GM12865 (cell line): ENCODE data around the gene LMNA.
A peak's percentile ranks its signal among the peaks of the same experiment; 100 is the strongest.

Experiments
- DNase-seq: peaks from one replicate; pipeline ENCODE4 v3.0.0; 2010; ENCODE audit warnings: low read depth
- H3K4me3 ChIP-seq: 2 replicates; pipeline ENCODE4 v1.5.1; 2011; ENCODE audit warnings: mild to moderate bottlenecking, low read depth, low read length, control low read depth
- TF ChIP-seq, protein P1 (sequence below): IDR thresholded peaks from 2 replicates; pipeline ENCODE4 v1.5.1; 2011; ENCODE audit warnings: low read length, control low read depth, low read depth, inconsistent platforms; ENCODE audit not compliant: insufficient read depth; ENCODE audit errors: missing control alignments

LMNA gene

DNA sequence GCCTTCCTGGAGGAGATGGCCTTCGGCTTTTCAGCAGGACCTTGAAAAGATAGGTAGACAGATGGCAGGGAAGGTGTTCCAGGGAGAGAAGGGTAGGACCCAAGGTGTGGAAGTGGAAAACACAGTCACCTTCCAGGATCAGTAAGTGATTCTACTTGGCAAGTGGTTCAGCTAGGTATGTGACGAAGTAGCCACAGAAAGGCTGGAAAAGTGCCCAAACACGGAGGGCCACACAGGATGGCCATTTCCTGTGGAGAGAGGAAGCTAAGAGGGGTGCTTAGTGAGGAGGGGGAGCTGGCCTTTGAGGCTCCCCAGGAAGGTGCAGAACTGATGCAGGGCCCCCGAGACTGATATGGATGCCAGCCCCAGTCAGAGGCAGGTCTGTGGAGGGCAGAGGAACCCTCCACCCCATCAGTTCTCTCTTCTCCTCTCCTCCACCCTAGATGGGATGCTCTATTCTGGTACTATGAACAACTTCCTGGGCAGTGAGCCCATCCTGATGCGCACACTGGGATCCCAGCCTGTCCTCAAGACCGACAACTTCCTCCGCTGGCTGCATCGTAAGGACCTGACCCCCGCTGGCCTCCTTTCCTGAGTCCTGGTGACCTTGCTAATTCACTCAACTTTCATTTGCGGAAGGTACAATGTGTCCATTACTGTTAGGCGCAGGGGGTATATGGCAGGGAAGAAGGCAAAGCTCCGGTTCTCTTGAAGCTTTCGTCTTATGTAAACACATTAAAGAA, 45.7 kb downstream of the LMNA start:
- H3K4me3 ChIP-seq = no peak overlapping the region
- no peak for DNase-seq
- TF ChIP-seq, protein P1, sequence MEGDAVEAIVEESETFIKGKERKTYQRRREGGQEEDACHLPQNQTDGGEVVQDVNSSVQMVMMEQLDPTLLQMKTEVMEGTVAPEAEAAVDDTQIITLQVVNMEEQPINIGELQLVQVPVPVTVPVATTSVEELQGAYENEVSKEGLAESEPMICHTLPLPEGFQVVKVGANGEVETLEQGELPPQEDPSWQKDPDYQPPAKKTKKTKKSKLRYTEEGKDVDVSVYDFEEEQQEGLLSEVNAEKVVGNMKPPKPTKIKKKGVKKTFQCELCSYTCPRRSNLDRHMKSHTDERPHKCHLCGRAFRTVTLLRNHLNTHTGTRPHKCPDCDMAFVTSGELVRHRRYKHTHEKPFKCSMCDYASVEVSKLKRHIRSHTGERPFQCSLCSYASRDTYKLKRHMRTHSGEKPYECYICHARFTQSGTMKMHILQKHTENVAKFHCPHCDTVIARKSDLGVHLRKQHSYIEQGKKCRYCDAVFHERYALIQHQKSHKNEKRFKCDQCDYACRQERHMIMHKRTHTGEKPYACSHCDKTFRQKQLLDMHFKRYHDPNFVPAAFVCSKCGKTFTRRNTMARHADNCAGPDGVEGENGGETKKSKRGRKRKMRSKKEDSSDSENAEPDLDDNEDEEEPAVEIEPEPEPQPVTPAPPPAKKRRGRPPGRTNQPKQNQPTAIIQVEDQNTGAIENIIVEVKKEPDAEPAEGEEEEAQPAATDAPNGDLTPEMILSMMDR = no peak

DNA sequence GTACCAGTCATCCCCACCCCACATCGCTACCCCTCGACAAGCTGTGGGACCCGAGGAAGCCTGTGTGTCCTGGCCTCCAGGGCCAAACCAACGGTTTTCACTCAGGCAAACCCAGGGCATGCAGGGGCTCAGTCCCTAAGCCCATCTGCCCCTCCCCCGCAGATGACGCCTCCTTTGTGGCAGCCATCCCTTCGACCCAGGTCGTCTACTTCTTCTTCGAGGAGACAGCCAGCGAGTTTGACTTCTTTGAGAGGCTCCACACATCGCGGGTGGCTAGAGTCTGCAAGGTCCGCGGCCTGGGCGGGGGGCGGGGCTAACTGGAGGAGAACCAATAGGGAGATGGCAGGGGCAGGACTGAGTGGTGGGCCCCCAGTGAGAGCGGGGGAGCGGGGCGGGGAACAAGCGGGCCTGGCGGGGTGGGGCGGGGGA, 46.2 kb downstream of the LMNA start:
- TF ChIP-seq, protein P1 = no peak
- peak; percentile 7 for DNase-seq
- no peak overlapping the region for H3K4me3 ChIP-seq

DNA sequence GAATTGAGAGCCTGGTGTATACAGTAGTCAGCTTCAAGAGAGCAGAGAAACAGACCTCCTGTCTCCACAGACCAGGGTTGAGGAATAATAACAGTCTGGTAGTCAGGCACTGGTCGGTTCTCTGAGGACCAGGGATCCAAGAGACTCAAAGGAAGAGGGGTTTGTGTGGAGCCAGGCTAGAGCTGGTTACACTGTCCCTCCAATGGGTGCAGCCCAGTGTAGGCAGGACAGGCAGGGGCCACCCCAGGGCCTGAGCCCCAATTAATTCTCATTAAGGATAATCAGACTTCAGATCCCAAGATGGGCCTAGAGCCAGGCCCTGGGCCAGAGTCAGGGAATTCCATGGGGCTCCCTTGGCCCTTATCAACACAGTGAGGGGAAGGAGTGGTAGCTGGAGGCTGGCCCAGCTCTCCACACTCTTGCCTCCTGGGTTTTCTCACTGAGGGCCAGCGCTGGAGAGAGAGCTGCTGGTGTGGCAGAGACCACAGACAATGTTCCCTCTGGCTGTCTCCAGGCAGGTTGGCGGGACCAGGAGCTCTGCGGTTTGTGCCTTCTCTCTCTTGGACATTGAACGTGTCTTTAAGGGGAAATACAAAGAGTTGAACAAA, 48.0 kb downstream of the LMNA start:
- no peak for DNase-seq
- TF ChIP-seq, protein P1 = no peak
- H3K4me3 ChIP-seq = no peak overlapping the region

DNA sequence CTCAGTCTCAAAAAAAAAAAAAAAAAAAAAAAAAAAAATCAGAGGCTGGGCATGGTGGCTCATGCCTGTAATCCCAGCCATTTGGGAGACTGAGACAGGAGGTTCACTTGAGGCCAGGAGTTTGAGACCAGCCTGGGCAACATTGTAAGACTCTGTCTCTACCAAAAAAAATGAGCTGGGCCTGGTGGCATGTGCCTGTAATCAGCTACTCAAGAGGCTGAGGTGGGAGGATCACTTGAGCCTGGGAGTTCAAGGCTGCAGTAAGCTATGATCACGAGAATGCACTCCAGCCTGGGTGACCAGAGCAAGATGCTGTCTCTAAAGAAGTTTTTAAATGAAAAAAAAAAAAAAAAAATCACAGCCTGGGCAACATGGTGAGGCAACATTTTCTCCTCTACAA, 49.2 kb downstream of the LMNA start:
- DNase-seq = no peak
- no peak overlapping the region for H3K4me3 ChIP-seq
- TF ChIP-seq, protein P1 = no peak

DNA sequence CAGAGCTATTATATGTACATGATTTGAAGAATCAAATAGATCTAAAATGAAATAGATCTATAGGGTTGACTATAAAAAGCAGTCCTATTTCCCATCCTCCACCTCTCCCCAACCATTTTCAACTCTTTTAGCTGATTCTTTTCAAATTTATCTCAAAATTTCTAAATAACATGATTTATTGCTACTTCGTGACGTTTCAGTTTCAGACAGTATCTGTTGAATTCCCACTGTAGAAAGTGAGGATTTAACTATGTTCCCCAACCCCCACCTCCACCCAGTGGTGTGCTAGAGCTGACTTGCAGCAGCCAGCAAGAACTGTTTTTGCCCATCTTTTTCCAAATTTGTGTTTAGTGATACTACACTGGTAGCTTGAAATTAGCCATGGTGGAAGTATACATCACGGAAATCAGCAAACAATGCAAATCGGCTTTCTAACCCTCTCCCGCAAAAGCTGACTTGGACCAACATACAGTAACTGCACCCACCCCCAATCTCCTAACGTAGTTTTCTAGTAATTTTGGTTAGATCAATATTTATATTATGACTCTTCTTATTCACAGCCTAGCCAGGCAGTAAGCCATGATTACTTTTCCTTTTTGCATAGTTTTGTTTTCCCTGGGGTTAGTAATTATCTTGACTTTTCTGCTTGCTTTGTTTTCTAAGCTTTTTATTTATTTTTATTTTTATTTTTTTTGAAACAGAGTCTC, 49.8 kb downstream of the LMNA start:
- TF ChIP-seq, protein P1 = no peak
- no peak overlapping the region for H3K4me3 ChIP-seq
- DNase-seq = no peak

DNA sequence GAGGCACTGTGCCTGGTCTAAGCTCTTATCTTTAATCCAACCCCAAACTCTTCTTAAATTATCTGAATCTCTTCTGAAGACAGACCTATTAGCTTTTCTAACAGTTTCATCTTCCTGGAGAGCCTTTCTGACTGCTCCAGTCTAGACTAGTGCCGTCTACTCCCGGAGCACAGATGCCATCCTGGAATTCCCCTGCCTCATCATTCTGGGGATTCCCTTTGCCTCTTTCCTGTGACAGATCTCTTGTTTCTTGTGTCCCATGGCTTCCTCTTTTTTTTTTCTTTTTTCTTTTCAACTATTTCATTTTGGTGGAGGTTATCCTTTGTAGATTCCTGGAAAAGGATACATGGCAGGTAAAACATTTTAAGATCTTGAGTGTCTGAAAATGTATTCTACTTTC, 50.6 kb downstream of the LMNA start:
- TF ChIP-seq, protein P1 = no peak
- no peak for DNase-seq

More for the DNA sequence above, 50.6 kb downstream of the LMNA start:
- no peak overlapping the region for H3K4me3 ChIP-seq
